Measurements from ENCODE around the gene CRELD1.
A peak's percentile ranks its signal among the peaks of the same experiment; 100 is the strongest.
"Not testable (repeated sequence)": the region's sequence is repeated elsewhere in the genome, so short reads cannot be mapped to it uniquely, and the experiment has no call there.

CRELD1 gene

DNA sequence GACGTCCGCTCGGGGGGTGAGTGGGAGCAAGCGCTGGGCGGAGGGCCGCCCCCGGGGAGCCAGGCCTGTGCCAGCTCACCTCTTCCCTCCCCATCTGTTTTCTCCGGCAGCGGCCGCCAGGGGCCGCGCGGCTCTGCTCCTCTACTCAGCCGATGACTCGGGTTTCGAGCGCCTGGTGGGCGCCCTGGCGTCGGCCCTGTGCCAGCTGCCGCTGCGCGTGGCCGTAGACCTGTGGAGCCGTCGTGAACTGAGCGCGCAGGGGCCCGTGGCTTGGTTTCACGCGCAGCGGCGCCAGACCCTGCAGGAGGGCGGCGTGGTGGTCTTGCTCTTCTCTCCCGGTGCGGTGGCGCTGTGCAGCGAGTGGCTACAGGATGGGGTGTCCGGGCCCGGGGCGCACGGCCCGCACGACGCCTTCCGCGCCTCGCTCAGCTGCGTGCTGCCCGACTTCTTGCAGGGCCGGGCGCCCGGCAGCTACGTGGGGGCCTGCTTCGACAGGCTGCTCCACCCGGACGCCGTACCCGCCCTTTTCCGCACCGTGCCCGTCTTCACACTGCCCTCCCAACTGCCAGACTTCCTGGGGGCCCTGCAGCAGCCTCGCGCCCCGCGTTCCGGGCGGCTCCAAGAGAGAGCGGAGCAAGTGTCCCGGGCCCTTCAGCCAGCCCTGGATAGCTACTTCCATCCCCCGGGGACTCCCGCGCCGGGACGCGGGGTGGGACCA lies 632 bp upstream of the CRELD1 start:
- no peak for DNase-seq (ENCODE audit: low read depth, low spot score)
- H3K27ac ChIP-seq: peak overlapping the region; percentile 70

DNA sequence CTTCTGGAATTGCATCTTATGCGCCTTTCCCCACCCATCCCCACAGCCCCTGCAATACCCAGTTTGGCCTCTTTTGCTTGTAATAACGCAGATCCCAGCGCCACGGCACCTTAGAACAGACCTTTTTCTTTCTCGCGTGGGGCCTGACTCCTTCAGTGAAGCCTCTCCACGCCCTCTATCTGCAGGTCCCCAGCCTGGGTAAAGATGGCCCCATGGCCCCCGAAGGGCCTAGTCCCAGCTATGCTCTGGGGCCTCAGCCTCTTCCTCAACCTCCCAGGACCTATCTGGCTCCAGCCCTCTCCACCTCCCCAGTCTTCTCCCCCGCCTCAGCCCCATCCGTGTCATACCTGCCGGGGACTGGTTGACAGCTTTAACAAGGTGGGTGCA lies 594 bp downstream of the CRELD1 start:
- DNase-seq (ENCODE audit: low read depth, low spot score): no peak
- peak overlapping the region; percentile 70 for H3K27ac ChIP-seq

DNA sequence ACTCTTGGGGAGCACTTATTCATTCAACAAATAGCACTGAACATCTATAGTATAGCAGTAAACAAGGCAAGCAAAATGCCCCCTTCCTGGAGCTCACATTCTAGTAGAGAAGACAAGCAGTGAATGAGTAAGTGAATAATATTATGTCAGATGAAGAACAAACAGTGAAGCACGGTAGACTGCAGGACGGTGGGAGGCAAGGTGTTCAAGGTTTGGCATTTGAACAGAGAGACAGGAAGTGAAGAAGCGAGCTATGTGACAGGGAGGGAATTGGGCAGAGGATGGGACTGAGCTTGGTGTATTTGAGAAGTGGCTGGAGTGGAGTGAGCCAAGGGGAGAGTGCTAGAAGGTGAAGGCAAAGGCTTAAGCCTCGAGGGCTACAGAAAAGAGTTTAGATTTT lies 1.4 kb downstream of the CRELD1 start:
- DNase-seq (ENCODE audit: low read depth, low spot score): no peak
- H3K27ac ChIP-seq: no peak overlapping the region

DNA sequence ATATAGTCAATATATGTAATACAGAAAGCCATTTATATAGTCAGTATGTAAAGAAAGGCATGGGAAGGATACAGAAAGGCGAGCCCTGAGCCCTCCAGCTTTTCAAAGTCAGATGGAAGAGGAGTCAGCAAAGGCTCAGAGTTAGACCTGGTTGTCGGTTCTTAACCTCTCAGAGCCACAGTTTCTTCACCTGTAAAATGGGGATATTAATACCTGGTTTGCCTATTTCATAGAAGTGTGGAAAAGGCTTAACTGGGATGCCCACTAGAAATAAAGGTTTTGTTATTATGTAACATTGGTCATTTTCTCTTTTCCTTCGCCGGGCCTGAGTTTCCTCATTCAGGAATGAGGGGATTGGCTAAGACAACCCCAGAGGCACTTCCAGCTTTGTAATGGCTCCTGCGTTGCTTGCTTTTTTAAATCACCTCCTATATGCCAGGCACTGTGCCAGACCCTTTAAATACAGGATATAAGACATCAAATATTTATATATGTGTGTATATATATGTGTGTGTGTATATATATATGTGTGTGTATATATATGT lies 2.4 kb downstream of the CRELD1 start:
- no peak for DNase-seq (ENCODE audit: low read depth, low spot score)

DNA sequence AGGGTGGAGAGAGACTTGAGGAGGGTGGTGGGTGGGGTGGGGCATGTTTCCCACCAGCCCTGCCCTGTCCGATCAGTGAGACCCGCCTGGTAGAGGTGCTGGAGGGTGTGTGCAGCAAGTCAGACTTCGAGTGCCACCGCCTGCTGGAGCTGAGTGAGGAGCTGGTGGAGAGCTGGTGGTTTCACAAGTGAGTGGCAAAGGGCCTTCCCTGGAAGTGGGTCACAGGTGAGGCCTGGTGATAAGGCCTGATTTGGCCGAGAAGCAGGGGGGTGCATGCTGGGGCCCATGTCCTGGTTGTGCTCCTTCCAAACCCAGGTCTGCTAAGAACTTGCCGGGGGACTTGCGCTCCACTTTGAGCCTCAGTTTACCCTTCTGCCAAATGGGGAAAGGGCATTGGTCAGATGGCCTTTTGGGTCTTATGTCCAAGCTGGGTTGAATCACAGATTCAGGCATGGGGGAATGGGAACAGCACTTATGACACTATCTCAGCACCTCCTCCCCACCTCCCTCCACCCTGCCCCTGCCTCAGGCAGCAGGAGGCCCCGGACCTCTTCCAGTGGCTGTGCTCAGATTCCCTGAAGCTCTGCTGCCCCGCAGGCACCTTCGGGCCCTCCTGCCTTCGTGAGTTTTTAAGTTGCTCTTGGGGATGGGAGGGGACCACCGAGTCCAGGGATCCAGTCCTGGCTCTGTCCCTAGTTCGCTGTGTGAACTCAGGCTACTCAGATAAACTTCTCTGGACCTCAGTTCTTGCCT lies 4.0 kb downstream of the CRELD1 start:
- no peak for DNase-seq (ENCODE audit: low read depth, low spot score)
- no peak overlapping the region for H3K27ac ChIP-seq

More for the DNA sequence above, 2.4 kb downstream of the CRELD1 start:
- H3K27ac ChIP-seq: no peak overlapping the region

DNA sequence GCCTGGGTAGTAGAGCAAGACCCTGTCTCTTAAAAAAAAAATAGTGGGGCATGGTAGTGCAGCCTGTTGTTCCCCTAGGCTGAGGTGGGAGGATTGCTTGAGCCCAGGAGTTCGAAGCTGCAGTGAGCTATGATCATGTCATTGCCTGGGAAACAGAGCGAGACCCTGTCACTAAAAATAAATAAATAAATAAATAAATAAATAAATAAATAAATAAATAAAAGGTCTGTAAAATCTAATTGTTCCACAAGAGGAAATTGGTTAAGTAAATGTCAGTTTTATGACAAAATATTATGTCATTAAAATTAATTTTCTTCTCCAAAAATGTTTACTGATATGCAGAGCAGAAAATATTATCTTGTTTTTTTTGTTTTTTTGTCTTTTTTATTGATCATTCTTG lies 5.3 kb downstream of the CRELD1 start:
- H3K27ac ChIP-seq: no peak overlapping the region
- no peak for DNase-seq (ENCODE audit: low read depth, low spot score)

DNA sequence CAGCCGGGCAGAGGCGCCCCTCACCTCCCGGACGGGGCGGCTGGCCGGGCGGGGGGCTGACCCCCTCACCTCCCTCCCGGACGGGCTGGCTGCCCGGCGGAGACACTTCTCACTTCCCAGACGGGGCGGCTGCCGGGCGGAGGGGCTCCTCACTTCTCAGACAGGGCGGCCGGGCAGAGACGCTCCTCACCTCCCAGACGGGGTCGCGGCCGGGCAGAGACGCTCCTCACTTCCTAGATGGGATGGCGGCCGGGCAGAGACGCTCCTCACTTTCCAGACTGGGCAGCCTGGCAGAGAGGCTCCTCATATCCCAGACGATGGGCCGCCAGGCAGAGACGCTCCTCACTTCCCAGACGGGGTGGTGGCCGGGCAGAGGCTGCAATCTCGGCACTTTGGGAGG lies 6.3 kb downstream of the CRELD1 start:
- DNase-seq (ENCODE audit: low read depth, low spot score); H3K27ac ChIP-seq: not testable (repeated sequence)

DNA sequence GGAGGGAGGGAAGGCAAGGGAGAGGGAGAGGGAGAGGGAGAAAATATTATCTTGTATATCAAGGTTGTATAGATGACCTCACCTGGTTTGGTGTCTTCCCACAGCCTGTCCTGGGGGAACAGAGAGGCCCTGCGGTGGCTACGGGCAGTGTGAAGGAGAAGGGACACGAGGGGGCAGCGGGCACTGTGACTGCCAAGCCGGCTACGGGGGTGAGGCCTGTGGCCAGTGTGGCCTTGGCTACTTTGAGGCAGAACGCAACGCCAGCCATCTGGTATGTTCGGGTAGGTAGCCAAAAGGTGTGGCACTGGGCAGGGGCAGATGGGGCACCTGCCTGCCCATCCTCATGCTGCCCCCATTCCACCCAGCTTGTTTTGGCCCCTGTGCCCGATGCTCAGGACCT lies 7.1 kb downstream of the CRELD1 start:
- DNase-seq (ENCODE audit: low read depth, low spot score): no peak
- H3K27ac ChIP-seq: no peak overlapping the region

DNA sequence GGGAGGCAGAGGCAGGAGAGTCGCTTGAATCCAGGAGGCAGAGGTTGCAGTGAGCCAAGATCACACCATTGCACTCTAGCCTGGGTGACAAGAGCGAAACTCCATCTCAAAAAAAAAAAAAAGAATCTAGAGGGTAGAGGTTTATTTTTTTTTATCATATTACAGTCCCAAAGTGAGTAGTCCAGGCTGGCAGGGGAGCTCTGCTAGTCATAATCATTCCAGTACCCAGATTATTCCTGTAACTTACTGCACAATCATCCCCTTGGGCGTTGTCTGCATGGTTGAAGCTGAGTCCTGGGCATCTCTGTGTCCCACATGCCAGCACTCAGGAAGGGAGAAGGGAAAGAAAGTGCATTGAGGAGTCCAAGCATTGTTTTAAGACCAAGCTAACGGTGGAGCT lies 8.5 kb downstream of the CRELD1 start:
- DNase-seq (ENCODE audit: low read depth, low spot score): no peak

DNA sequence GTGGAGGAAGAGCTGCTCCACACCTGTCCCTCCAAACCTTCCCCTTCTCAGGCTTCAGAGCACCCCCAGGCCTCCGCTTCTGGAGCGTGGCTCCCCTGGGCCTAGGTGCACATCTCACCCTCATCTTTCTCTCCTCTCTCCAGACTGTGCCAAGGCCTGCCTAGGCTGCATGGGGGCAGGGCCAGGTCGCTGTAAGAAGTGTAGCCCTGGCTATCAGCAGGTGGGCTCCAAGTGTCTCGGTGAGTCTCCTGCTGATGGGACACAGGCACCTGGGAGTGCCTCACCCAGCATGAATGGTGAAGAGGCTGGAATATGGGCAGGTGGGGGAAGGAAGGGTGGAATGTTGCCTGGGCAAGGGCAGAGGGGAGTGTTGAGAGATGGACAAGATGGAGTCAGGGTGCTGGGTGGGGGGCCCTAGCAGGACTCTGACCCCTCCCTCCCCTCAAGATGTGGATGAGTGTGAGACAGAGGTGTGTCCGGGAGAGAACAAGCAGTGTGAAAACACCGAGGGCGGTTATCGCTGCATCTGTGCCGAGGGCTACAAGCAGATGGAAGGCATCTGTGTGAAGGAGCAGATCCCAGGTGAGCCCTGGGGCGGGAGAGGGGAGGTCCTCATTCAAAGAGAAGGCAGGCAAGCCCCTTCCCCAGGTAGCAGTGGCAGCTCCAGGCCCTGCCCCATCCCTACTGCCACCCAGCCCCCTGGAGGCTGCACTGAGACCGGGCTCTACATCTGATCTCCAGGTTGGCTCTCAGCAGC lies 9.5 kb downstream of the CRELD1 start:
- no peak for DNase-seq (ENCODE audit: low read depth, low spot score)
- no peak overlapping the region for H3K27ac ChIP-seq

More for the DNA sequence above, 8.5 kb downstream of the CRELD1 start:
- H3K27ac ChIP-seq: no peak overlapping the region

DNA sequence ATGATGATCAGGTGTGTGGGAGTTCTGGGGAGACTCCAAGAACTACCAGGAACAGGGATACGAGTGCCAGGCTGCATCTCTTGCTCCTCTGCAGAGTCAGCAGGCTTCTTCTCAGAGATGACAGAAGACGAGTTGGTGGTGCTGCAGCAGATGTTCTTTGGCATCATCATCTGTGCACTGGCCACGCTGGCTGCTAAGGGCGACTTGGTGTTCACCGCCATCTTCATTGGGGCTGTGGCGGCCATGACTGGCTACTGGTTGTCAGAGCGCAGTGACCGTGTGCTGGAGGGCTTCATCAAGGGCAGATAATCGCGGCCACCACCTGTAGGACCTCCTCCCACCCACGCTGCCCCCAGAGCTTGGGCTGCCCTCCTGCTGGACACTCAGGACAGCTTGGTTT lies 10.6 kb downstream of the CRELD1 start:
- DNase-seq (ENCODE audit: low read depth, low spot score): no peak
- H3K27ac ChIP-seq: no peak overlapping the region

DNA sequence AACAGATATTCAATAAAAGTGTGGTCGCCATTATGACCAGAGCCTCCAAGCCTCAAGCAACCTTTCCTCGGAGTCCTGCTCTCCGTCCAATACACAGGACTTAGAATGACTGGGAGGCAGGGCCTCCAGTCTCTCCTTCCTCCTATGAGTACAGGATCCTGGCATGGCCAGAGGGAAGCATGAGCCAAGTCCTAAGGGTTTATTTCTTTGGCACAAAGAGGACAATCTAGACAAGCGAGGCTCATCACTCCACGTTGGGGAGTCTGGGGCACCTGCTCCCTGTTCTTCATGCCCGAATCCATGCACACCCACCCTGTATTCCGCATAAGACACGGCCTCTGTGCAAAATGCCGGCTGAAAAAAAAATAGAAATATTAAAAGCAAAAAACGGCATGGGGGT lies 11.7 kb downstream of the CRELD1 start:
- H3K27ac ChIP-seq: no peak overlapping the region
- no peak for DNase-seq (ENCODE audit: low read depth, low spot score)

DNA sequence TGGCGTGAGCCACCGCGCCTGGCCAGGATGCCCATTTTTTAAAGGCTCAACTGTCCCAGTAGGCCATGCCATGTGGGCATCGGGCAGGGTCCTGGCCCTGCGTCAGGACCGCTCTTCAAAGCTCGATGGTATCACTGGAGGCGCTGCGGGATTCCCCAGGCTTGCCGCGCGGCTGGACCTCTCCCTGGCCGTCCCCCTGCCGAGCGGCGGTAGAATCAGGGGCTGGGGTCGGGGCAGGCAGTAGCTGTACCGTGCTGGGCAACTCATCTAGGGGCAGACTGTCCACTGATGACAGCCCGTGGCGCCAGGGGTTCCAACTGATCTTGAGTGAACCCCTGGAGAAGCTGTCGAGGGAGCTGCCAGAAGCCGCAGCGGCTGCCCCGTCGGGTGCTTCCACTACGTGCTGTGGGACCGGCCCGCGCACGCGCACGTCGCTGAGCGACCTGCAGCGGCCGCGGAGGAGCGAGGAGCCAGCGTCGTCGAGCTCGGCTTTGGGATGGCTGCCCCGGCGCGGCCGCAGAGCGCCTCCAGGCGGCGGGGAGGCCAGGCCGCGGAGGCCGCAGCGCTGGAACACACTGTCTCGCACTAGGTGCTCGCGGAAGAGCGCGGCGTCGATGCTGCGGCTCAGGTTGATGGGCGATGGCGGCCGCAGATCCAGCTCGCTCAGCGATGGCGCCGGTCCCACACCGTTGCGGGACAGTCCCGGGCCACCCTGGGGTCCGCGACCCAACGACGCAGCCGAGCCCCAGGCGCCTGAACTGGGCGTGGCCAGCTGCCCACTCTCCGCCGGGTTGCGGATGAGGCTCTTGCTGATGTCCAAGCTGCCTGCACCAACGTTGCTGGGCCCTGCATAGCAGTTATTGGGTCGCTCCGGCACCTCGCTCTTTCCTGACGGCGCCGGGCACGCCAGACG lies 12.7 kb downstream of the CRELD1 start:
- peak; percentile 26 for DNase-seq (ENCODE audit: low read depth, low spot score)
- H3K27ac ChIP-seq: no peak overlapping the region

DNA sequence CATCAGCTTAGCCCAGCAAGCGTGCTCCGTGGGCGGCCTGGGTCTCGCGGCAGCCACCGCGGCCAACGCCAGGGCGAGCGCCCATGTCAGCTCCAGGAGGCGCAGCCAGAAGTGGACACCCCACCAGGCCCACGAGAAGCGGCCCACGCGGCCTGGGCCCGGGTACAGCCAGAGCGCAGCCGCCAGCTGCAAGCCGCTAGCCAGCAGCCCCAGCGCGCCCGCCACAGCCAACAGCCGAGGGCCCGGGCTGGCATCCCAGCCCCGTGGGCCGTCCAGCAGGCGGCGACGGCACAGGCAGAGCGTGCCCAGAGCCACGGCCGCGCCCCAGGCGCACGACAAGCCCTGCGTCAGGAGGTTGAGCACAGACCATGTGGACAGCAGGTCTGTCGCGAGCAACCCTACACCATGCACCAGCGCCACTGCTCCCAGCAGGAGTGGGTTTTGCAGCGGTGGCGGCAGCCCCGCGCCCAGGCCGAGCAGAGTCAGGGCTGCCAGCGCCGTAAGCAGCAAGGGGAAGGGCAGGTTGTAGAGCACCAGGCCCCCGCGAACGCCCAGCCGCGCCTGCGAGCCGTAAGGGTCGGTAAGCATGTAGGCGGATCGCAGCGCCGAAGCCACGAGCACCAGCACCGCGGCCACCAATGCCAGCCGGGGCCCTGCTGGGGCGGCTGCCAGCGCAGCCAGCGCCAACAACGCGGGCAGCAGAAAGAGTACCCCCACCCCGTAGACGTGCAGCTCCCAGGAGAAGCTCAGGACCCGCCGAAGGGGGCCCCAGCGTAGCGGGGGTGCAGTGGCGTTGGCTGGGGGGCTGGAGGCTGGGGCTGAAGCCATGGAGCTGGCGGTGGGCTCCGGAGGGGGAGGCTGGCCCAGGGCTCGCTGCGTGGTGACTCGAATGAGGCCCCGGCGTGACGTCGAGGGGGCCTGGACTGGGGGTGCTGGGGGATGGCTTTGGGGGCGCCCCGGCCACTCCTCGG lies 13.7 kb downstream of the CRELD1 start:
- H3K27ac ChIP-seq: no peak overlapping the region

DNA sequence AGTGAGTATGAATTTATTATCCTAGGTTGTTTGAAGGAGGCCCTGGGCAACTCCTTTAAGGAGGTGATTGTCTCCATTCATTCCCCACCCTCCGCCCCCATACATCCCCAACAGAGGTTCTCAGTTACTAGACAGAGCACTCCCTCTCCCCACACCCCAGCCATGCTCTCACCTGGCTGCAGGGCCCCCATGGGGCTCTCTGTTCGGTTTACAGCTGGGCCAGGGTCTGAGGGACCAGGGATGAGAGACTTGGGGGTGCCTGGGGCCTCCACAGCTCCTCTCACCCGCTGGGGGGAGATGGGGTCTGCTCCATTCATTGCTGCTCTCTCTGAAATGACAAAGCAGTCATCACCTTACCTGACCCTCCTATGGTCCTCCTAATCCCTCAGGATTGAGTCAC lies 15.0 kb downstream of the CRELD1 start:
- no peak for DNase-seq (ENCODE audit: low read depth, low spot score)
- no peak overlapping the region for H3K27ac ChIP-seq

More for the DNA sequence above, 13.7 kb downstream of the CRELD1 start:
- DNase-seq (ENCODE audit: low read depth, low spot score): no peak

DNA sequence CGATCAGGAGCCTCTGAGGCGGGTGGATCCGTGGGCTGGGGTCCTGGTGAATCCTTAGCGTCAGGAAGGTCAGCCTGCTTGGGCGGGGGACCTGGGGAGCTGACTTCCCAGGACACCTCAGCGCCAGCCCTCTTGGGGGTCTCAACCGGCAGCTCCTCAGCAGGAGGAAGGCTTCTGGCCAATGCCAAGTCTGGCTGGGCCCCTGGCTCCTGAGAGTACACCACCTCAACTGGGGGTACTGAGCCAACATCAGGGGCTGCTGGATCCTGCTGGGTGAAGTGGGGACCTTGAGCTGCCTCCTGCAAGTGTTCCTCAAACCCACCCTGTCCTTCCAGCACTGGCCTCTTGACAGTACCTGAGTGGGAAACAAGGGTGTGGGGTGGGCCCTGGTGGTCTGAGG lies 15.5 kb downstream of the CRELD1 start:
- DNase-seq (ENCODE audit: low read depth, low spot score): no peak
- H3K27ac ChIP-seq: no peak overlapping the region

DNA sequence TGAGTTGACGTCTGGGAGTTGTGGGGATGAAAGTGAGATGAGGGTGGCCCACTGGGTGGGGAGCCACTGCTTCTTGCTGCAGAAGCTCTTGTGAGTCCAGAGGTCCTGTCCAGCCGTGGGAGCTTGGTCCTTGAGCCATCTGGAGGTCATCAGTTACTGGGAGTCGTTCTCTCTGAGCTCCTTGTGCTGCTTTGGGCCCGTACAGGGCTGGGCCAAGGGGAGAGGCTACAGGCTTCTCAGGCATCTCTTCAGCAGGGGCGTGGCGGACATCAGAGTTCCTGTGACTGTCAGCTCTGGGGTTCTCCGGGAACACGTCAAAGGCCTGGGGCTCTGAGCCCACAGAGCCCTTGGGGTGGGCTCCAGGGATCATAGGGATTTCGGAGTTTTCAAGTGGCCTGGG lies 16.0 kb downstream of the CRELD1 start:
- DNase-seq (ENCODE audit: low read depth, low spot score): no peak
- H3K27ac ChIP-seq: no peak overlapping the region

DNA sequence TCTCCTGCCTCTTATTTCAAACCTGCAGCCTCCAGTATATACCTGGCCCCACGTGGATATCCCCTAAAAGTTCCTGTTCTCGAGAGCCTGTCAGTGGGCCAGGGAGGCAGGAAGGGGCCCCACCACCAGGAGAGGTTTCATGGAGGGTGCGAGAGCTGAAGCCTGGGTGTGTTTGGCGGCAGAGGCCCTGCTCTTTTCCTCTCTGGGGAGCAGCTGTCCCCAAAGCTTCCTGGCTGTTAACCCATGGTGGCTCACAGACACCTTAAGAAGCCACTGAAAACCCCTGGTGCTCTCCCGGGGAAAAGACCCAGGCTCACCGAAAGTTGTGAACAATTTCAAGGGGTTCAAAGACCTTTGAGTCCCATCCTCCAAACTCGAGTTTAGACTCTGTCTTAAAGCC lies 17.5 kb downstream of the CRELD1 start:
- DNase-seq (ENCODE audit: low read depth, low spot score): no peak
- no peak overlapping the region for H3K27ac ChIP-seq

DNA sequence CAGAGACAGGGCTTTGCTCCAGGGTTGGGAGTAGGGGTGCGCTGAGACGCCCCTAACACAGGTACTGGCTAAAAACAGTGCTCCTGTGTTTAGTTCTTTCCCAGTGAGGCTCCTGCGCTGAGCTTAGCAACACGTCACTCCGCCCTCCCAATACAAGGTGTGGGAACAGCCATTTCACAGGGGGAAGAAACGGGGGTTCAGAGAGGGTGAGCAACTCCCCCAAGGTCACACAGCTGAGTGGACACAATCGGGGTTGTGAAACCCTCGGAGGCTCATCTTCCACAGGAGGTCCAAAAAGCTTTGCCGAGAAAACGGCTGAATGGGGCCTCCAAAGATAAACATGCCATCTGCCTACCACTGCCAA lies 17.9 kb downstream of the CRELD1 start:
- H3K27ac ChIP-seq: no peak overlapping the region
- DNase-seq (ENCODE audit: low read depth, low spot score): no peak

Data from epithelial cell of prostate (primary cell).